SKM-1 treated with dmso at 0.1 percent for 144 hours (cell line): Measurements from ENCODE around the gene WDR46.

ENCODE experiments used
- DNase-seq: peaks from one replicate; lab custom pipeline; 2025; ENCODE audit not compliant: unreplicated experiment; lab: John Stamatoyannopoulos, UW

Gene WDR46

GRCh38 chr6:33288921-33289783, at the start of gene WDR46, which contains the start of gene PFDN6:
Gene WDR46, minus strand, starts transcription at chr6:33289239. Its CDS starts 69 bp downstream, at chr6:33289170.
Gene PFDN6, plus strand, starts transcription at chr6:33289601. Its CDS starts 256 bp downstream, at chr6:33289857.
- peak; percentile 94 for DNase-seq

DNA sequence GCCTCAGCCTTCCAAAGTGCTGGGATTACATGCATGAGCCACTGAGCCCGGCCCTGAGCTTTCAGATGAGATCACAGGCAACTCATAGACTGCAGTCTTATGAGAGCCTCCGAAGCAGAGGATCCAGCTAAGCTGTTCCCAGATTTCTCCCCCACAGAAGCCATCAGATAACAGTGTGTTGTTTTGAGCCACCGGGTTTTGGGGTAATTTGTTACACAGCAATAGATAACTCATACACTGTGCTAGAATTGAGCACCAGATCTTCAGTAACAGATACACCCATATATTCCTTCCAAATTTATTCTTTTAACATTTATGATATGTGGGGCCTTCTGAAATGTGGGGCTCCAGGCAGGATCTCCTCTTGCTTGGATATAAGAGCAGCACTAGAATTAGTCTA, 47.5 kb upstream of the WDR46 start:
- DNase-seq, result no peak

GRCh38 chr6:33335916-33336315, 46.9 kb upstream of the WDR46 start:
- no peak for DNase-seq

DNA sequence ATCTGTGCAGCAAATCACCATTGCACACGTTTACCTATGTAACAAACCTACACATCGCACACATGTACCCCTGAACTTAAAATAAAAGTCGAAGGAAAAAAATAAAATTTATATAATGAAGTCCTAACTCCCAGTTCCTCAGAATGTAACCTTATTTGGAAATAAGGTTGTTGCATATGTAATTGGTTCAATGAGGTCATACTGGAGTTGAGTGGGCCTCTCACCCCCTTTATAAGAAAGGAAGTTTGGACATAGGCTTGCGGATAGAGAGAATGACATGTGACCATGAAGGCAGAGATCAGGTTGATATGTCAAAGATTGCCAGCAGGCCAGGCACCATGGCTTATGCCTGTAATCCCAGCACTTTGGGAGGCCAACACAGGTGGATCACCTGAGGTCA, 44.6 kb upstream of the WDR46 start:
- DNase-seq, result no peak

GRCh38 chr6:33330736-33331135, 41.7 kb upstream of the WDR46 start:
- no peak for DNase-seq

DNA sequence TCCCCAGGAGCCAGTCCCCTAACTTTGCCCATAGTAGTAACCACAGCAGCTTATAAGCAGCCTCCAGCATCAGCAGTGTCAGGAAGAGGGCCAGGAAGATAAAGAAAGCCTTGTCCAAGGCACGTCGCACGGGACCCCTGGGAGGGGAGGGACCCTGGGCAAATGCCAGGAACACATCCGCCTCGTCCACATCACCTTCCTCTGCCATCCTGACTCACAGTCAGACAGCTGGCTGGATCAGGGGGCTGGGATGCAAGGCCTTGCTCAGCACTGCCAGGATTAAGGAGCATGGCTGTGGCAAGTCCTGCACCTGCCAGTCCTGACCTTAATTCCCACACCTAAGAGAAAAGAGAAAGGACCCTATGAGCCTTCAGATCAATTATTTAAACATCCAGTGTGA, 40.0 kb upstream of the WDR46 start:
- DNase-seq, result no peak

- DNase-seq, result peak; percentile 9
Observed at GRCh38 chr6:33324125-33324524, 35.1 kb upstream of the WDR46 start.

DNA sequence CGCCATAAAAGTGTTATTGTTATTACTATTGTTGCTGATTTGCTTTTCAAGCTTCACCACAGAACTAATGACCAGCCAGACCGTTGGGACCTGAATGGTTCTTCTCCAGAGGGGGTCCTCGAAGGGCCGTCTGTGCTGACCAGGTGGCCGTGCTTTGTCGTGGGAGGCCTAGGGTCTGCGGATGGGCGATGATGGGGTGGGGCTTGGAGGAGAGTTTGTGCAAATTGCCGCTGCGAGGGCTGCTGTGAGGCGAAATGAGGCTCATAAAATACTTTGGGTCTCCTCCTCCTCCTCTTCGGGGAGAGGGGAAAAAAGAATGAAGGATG, 34.5 kb upstream of the WDR46 start:
- no peak for DNase-seq

DNA sequence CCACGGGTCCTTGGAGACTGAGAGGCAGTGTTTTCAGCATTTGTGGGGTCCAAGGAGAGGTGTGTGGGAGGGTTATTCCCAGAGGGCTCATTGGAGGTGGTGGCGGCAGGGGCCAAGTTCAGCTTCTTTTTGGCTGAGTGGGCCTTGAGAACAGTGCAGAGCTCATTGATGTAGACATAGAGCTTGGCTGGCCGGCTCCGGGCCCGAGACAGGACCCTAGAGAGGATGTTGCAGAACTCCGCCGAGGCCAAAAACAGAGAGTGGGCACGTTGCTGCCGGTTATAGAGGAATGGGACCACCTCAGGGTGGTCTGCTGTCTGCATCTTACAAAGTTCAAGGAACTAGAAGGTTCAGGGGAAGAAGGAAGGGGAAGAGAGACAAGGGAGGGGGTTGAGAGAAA, 32.2 kb upstream of the WDR46 start:
- no peak for DNase-seq

GRCh38 chr6:33320315-33321181, 31.5 kb upstream of the WDR46 start:
- no peak for DNase-seq

GRCh38 chr6:33319939-33320314, 30.9 kb upstream of the WDR46 start:
- DNase-seq, result no peak

DNA sequence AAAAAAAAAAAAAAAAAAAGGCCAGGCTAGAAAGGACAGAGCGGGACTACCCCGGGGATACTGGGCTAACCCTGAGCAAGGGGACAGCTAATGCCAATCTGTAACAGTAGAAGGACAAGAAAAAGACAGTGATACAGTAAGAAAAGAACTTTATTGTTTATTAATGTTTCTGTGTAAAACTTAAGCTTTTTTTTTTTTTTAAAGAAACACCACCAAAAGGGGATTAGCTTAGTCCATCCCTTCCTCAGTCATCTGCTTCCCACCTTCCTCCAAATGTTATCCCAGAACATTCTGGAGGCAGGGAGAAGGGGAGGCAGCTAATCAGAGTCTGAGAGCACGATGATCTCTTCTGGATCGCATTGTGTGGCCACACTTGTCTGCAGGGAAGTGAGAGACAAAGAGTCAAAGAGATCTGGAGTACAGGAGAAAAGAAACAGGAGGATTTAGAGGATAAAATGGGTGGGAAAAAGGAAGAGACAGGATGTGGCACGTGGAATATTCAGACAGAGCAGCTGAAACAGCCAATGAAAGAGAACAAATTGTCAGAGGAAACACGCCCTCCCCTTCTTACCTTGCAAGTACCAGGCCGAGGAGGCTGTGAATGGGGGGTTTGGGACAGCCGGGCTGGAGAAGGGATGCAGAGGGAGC, 29.5 kb upstream of the WDR46 start:
- no peak for DNase-seq

GRCh38 chr6:33317669-33318425, 28.8 kb upstream of the WDR46 start, which contains the start of gene ZBTB22:
Gene ZBTB22, minus strand, starts transcription at chr6:33317744. Its CDS starts 828 bp downstream, at chr6:33316916.
- peak; percentile 98 for DNase-seq

DNA sequence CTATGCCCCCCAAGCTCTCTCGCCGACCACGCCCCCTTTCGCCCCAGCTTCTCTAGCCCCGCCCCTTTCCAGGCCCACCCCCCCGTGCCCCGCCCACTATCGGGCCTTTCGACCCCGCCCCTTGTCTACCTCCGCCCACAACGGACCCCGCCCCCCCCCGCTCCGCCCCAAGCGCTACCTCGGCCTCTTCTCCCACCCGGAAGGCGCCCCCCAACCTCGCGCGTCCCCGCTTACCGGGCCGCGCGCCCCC, 28.3 kb upstream of the WDR46 start:
- no peak for DNase-seq

GRCh38 chr6:33316603-33317418, 27.8 kb upstream of the WDR46 start:
- no peak for DNase-seq

GRCh38 chr6:33315793-33316602, 27.0 kb upstream of the WDR46 start:
- no peak for DNase-seq

- no peak for DNase-seq
Observed at GRCh38 chr6:33314943-33315792, 26.1 kb upstream of the WDR46 start.

- peak; percentile 68 for DNase-seq
Observed at GRCh38 chr6:33314515-33314942, 25.5 kb upstream of the WDR46 start.
